Adipocyte (in vitro differentiated cells): ENCODE results near the gene ITGB3.

Experiments
- DNase-seq: peaks from one replicate; pipeline ENCODE4 v3.0.0-alpha.2; 2015; ENCODE audit warnings: low read depth
- H3K27me3 ChIP-seq: replicated peaks from 2 replicates; pipeline ENCODE4 v1.7.0; 2013; ENCODE audit warnings: mild to moderate bottlenecking, low read length, moderate library complexity; ENCODE audit not compliant: control insufficient read depth, insufficient read depth
- H3K36me3 ChIP-seq: 2 replicates; pipeline ENCODE4 v1.7.0; 2013; ENCODE audit warnings: low read length, mild to moderate bottlenecking, moderate library complexity; ENCODE audit not compliant: control insufficient read depth, insufficient read depth, severe bottlenecking
- H3K4me1 ChIP-seq: 2 replicates; pipeline ENCODE4 v1.7.0; 2013; ENCODE audit warnings: mild to moderate bottlenecking, low read length, moderate library complexity; ENCODE audit not compliant: control insufficient read depth, insufficient read depth
- H3K4me3 ChIP-seq: 2 replicates; pipeline ENCODE4 v1.7.0; 2013; ENCODE audit warnings: mild to moderate bottlenecking, low read length, moderate library complexity
- H3K9ac ChIP-seq: 2 replicates; pipeline ENCODE4 v1.7.0; 2013; ENCODE audit warnings: mild to moderate bottlenecking, low read length, moderate library complexity
- H3K9me3 ChIP-seq: 2 replicates; pipeline ENCODE4 v1.7.0; 2013; ENCODE audit warnings: mild to moderate bottlenecking, low read length, moderate library complexity; ENCODE audit not compliant: control insufficient read depth

The ITGB3 gene

GRCh38 chr17:47253541-47254402 lies at the start of gene ITGB3:
Gene ITGB3, plus strand, starts transcription at chr17:47253827. Its CDS starts 35 bp downstream, at chr17:47253862.
- peak; percentile 89 for DNase-seq
- Histone ChIP-seq H3K4me1 (peaks cover 32% of the 10 kb centered on the region), H3K4me3 (peak within 1 kb of the TSS; percentile 87), H3K27me3 (no peaks in the 10 kb centered on the region), H3K9ac (peak within 1 kb of the TSS; percentile 87), H3K36me3 (no peaks in the 10 kb centered on the region), H3K9me3 (no peaks in the 10 kb centered on the region)

GRCh38 chr17:47203984-47204721 lies 49.5 kb upstream of the ITGB3 start:
- DNase-seq, result no peak
- H3K9me3 ChIP-seq, result no peaks in the 10 kb centered on the region

GRCh38 chr17:47204722-47205418 lies 48.8 kb upstream of the ITGB3 start:
- H3K36me3 ChIP-seq, result no peaks in the 10 kb centered on the region
- DNase-seq, result peak; percentile 46
- H3K4me1 ChIP-seq, result peaks cover 25% of the 10 kb centered on the region
- no peaks in the 10 kb centered on the region for H3K27me3 ChIP-seq
- H3K9ac ChIP-seq, result no peak overlapping the region
- no peaks in the 10 kb centered on the region for H3K9me3 ChIP-seq
- H3K4me3 ChIP-seq, result peak overlapping the region; percentile 3

More at GRCh38 chr17:47203984-47204721, 49.5 kb upstream of the ITGB3 start:
- Histone ChIP-seq H3K36me3 (no peaks in the 10 kb centered on the region), H3K9ac (no peak overlapping the region), H3K4me3 (peak overlapping the region; percentile 3), H3K27me3 (no peaks in the 10 kb centered on the region), H3K4me1 (peaks cover 25% of the 10 kb centered on the region)

- Histone ChIP-seq H3K27me3 (no peaks in the 10 kb centered on the region), H3K36me3 (no peaks in the 10 kb centered on the region), H3K9ac (no peak overlapping the region), H3K9me3 (no peaks in the 10 kb centered on the region), H3K4me3 (peak overlapping the region; percentile 5), H3K4me1 (peaks cover 25% of the 10 kb centered on the region)
- DNase-seq, result peak; percentile 75
These were observed 48.1 kb upstream of the ITGB3 start for GRCh38 chr17:47205419-47205963.

- no peak overlapping the region for H3K4me3 ChIP-seq
- no peak overlapping the region for H3K9ac ChIP-seq
- peaks cover 25% of the 10 kb centered on the region for H3K4me1 ChIP-seq
- no peaks in the 10 kb centered on the region for H3K27me3 ChIP-seq
- H3K9me3 ChIP-seq, result no peaks in the 10 kb centered on the region
- H3K36me3 ChIP-seq, result no peaks in the 10 kb centered on the region
- DNase-seq, result no peak
These were observed 46.2 kb upstream of the ITGB3 start for GRCh38 chr17:47207143-47208067.

- H3K9me3 ChIP-seq, result no peaks in the 10 kb centered on the region
- no peaks in the 10 kb centered on the region for H3K27me3 ChIP-seq
- no peak for DNase-seq
- no peak within 1 kb of the TSS for H3K4me3 ChIP-seq
- no peaks in the 10 kb centered on the region for H3K36me3 ChIP-seq
- H3K4me1 ChIP-seq, result peaks cover 21% of the 10 kb centered on the region
- H3K9ac ChIP-seq, result no peak within 1 kb of the TSS
These were observed 44.7 kb upstream of the ITGB3 start, which contains the start of gene MYL4 for GRCh38 chr17:47208744-47209488. Gene MYL4, plus strand, starts transcription at chr17:47209348. Its CDS starts 75 bp downstream, at chr17:47209423.

- H3K27me3 ChIP-seq, result no peaks in the 10 kb centered on the region
- DNase-seq, result no peak
- H3K9me3 ChIP-seq, result no peaks in the 10 kb centered on the region
- H3K36me3 ChIP-seq, result no peaks in the 10 kb centered on the region
- H3K4me1 ChIP-seq, result peaks cover 15% of the 10 kb centered on the region
- H3K4me3 ChIP-seq, result no peak overlapping the region
- H3K9ac ChIP-seq, result no peak overlapping the region
These were observed 44.1 kb upstream of the ITGB3 start for GRCh38 chr17:47209499-47209898.

- H3K4me3 ChIP-seq, result no peak overlapping the region
- peaks cover 9% of the 10 kb centered on the region for H3K4me1 ChIP-seq
- DNase-seq, result no peak
- no peaks in the 10 kb centered on the region for H3K9me3 ChIP-seq
- H3K36me3 ChIP-seq, result no peaks in the 10 kb centered on the region
- H3K27me3 ChIP-seq, result no peaks in the 10 kb centered on the region
- no peak overlapping the region for H3K9ac ChIP-seq
These were observed 43.5 kb upstream of the ITGB3 start for GRCh38 chr17:47210105-47210504.

- no peaks in the 10 kb centered on the region for H3K27me3 ChIP-seq
- no peaks in the 10 kb centered on the region for H3K9me3 ChIP-seq
- no peaks in the 10 kb centered on the region for H3K36me3 ChIP-seq
- no peak overlapping the region for H3K4me3 ChIP-seq
- no peak overlapping the region for H3K9ac ChIP-seq
- no peak for DNase-seq
- peaks cover 3% of the 10 kb centered on the region for H3K4me1 ChIP-seq
These were observed 42.8 kb upstream of the ITGB3 start for GRCh38 chr17:47210779-47211178.

- Histone ChIP-seq H3K36me3 (no peaks in the 10 kb centered on the region), H3K27me3 (no peaks in the 10 kb centered on the region), H3K9me3 (no peaks in the 10 kb centered on the region), H3K4me3 (no peak overlapping the region), H3K9ac (no peak overlapping the region), H3K4me1 (no peaks in the 10 kb centered on the region)
- DNase-seq, result no peak
These were observed 41.2 kb upstream of the ITGB3 start for GRCh38 chr17:47212458-47212857.
